ENCODE results near the gene PRDX1. TPM values are rescaled to one million over a fixed set of nuclear protein-coding genes. Genes with fewer than 3 reads are reported as not detected.

Gene PRDX1
- total and polyA plus RNA-seq, 2 of the 8 experiments (the other 6 are each of a cell fraction or from before 2014, with no cell fraction given) = 1,165 to 1,418 TPM

DNA sequence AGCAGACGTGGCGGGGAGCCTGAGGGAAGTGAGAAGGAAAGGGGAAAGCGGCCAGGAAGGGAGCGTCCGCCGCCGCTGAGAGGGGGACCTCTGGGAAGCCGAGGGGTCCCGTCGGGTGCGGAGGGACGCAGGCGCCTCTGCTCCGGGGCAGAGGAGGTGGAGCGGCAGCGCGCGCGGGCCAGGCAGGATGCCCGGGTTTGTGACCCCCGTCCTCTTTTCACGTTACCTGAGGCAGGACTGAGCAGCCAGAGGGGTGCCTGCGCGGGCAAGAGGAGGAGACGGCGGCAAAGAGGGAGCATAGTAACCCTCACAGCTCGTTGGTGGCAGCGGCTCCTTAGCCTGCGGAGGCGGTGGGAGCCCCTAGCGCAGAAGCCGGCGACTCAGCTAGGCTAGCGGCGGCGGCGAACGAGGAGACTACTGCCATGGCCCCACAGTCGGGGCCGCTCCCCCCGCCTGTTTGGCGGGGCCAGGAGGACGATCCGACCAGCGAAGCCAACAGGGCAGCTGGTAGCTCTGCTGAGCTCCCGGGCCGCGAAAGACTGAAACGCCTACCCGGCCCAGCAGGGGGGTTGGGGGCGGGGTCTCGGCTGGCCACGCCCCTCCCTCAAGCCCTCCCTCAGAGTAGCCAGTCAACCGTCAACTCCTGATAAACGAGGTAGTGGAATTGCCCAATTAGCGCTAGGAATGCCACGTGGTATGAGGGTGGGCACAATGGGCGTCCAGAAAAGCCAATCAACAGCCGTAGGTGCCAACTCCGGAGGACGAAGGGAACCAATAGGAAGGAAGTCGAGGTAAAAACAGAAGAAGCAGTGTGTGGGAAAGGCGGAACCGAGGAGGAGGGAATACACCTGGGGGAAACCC lies 30.8 kb downstream of the PRDX1 start, which contains the start of gene TESK2 (continued):
- peak; percentile 58 for TF ChIP-seq SAP30 (IDR thresholded peaks at IDR 0.05; ENCODE audit: insufficient read depth, insufficient replicate concordance, low read length)
- TF ChIP-seq, protein P1, sequence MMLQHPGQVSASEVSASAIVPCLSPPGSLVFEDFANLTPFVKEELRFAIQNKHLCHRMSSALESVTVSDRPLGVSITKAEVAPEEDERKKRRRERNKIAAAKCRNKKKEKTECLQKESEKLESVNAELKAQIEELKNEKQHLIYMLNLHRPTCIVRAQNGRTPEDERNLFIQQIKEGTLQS (IDR thresholded peaks at IDR 0.05; ENCODE audit: insufficient read depth, low read depth, low read length) = no peak
- 0 out of 2 replicates have a peak, but pooled peaks have one; percentile 35 for TF ChIP-seq EGR1 (IDR thresholded peaks at IDR 0.05; ENCODE audit: borderline replicate concordance, low read depth, low read length)
- TF ChIP-seq, protein P2, sequence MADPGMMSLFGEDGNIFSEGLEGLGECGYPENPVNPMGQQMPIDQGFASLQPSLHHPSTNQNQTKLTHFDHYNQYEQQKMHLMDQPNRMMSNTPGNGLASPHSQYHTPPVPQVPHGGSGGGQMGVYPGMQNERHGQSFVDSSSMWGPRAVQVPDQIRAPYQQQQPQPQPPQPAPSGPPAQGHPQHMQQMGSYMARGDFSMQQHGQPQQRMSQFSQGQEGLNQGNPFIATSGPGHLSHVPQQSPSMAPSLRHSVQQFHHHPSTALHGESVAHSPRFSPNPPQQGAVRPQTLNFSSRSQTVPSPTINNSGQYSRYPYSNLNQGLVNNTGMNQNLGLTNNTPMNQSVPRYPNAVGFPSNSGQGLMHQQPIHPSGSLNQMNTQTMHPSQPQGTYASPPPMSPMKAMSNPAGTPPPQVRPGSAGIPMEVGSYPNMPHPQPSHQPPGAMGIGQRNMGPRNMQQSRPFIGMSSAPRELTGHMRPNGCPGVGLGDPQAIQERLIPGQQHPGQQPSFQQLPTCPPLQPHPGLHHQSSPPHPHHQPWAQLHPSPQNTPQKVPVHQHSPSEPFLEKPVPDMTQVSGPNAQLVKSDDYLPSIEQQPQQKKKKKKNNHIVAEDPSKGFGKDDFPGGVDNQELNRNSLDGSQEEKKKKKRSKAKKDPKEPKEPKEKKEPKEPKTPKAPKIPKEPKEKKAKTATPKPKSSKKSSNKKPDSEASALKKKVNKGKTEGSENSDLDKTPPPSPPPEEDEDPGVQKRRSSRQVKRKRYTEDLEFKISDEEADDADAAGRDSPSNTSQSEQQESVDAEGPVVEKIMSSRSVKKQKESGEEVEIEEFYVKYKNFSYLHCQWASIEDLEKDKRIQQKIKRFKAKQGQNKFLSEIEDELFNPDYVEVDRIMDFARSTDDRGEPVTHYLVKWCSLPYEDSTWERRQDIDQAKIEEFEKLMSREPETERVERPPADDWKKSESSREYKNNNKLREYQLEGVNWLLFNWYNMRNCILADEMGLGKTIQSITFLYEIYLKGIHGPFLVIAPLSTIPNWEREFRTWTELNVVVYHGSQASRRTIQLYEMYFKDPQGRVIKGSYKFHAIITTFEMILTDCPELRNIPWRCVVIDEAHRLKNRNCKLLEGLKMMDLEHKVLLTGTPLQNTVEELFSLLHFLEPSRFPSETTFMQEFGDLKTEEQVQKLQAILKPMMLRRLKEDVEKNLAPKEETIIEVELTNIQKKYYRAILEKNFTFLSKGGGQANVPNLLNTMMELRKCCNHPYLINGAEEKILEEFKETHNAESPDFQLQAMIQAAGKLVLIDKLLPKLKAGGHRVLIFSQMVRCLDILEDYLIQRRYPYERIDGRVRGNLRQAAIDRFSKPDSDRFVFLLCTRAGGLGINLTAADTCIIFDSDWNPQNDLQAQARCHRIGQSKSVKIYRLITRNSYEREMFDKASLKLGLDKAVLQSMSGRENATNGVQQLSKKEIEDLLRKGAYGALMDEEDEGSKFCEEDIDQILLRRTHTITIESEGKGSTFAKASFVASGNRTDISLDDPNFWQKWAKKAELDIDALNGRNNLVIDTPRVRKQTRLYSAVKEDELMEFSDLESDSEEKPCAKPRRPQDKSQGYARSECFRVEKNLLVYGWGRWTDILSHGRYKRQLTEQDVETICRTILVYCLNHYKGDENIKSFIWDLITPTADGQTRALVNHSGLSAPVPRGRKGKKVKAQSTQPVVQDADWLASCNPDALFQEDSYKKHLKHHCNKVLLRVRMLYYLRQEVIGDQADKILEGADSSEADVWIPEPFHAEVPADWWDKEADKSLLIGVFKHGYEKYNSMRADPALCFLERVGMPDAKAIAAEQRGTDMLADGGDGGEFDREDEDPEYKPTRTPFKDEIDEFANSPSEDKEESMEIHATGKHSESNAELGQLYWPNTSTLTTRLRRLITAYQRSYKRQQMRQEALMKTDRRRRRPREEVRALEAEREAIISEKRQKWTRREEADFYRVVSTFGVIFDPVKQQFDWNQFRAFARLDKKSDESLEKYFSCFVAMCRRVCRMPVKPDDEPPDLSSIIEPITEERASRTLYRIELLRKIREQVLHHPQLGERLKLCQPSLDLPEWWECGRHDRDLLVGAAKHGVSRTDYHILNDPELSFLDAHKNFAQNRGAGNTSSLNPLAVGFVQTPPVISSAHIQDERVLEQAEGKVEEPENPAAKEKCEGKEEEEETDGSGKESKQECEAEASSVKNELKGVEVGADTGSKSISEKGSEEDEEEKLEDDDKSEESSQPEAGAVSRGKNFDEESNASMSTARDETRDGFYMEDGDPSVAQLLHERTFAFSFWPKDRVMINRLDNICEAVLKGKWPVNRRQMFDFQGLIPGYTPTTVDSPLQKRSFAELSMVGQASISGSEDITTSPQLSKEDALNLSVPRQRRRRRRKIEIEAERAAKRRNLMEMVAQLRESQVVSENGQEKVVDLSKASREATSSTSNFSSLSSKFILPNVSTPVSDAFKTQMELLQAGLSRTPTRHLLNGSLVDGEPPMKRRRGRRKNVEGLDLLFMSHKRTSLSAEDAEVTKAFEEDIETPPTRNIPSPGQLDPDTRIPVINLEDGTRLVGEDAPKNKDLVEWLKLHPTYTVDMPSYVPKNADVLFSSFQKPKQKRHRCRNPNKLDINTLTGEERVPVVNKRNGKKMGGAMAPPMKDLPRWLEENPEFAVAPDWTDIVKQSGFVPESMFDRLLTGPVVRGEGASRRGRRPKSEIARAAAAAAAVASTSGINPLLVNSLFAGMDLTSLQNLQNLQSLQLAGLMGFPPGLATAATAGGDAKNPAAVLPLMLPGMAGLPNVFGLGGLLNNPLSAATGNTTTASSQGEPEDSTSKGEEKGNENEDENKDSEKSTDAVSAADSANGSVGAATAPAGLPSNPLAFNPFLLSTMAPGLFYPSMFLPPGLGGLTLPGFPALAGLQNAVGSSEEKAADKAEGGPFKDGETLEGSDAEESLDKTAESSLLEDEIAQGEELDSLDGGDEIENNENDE (IDR thresholded peaks at IDR 0.05; ENCODE audit: insufficient replicate concordance, low read length) = no peak
- peak; percentile 89 for TF ChIP-seq TAF1 (IDR thresholded peaks at IDR 0.05; ENCODE audit: low read depth, low read length)
- TF ChIP-seq, protein P3, sequence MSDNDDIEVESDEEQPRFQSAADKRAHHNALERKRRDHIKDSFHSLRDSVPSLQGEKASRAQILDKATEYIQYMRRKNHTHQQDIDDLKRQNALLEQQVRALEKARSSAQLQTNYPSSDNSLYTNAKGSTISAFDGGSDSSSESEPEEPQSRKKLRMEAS (IDR thresholded peaks at IDR 0.05) = peak; percentile 95
- TF ChIP-seq PHF8 (conservative IDR thresholded peaks at IDR 0.05; ENCODE audit: low read depth, low read length) = peak; percentile 65
- TF ChIP-seq BACH1 (IDR thresholded peaks at IDR 0.05; ENCODE audit: low read length) = peak; percentile 37; the same call in 1 of the 2 replicates

Data from H1 (cell line).